Central memory CD8-positive, alpha-beta T cell (primary cell): ENCODE data around the gene HADHA.
"Not testable (repeated sequence)": the region's sequence is repeated elsewhere in the genome, so short reads cannot be mapped to it uniquely, and the experiment has no call there.

Experiments
- ATAC-seq: fragments of 150-1000 bp; cut with Tn5 transposase; replicated peaks from 2 replicates; pipeline ENCODE4 v1.10.0; 2022; ENCODE audit warnings: mild to moderate bottlenecking, moderate FRiP score, moderate number of reproducible peaks; ENCODE audit not compliant: poor library complexity, severe bottlenecking; ENCODE audit errors: extremely low read depth
- DNase-seq, 2 donors: peaks; one replicate each; pipeline ENCODE4 v3.0.0; 2021; ENCODE audit warnings: low spot score in 2 of 2
- H3K27ac Mint-ChIP-seq: one replicate; pipeline ENCODE4 v1.8.0; 2022; ENCODE audit warnings: low read depth, mild to moderate bottlenecking, moderate library complexity, mixed read lengths
- H3K27me3 Mint-ChIP-seq: one replicate; pipeline ENCODE4 v1.8.0; 2022; ENCODE audit warnings: mixed read lengths
- H3K36me3 Mint-ChIP-seq: one replicate; pipeline ENCODE4 v1.8.0; 2022; ENCODE audit warnings: mild to moderate bottlenecking, moderate library complexity, mixed read lengths; ENCODE audit not compliant: insufficient read depth
- H3K4me1 Mint-ChIP-seq: one replicate; pipeline ENCODE4 v1.8.0; 2022; ENCODE audit warnings: mixed read lengths
- H3K4me3 Mint-ChIP-seq: one replicate; pipeline ENCODE4 v1.8.0; 2022; ENCODE audit warnings: mild to moderate bottlenecking, moderate library complexity, mixed read lengths
- H3K9me3 Mint-ChIP-seq: one replicate; pipeline ENCODE4 v1.8.0; 2022; ENCODE audit warnings: mixed read lengths

Gene HADHA

GRCh38 chr2:26175466-26176278 is 68.8 kb downstream of the HADHA start:
- no peak for DNase-seq
- Mint-ChIP-seq H3K4me1 (peaks cover 31% of the 10 kb centered on the region), H3K4me3 (no peak overlapping the region), H3K9me3 (no peaks in the 10 kb centered on the region), H3K27me3 (peaks cover 71% of the 10 kb centered on the region), H3K36me3 (peaks cover 8% of the 10 kb centered on the region), H3K27ac (no peak overlapping the region)
- ATAC-seq, result no peak

GRCh38 chr2:26174691-26175465 is 69.6 kb downstream of the HADHA start:
- Mint-ChIP-seq H3K4me1 (peaks cover 25% of the 10 kb centered on the region), H3K9me3 (no peaks in the 10 kb centered on the region), H3K27ac (no peak overlapping the region), H3K27me3 (peaks cover 63% of the 10 kb centered on the region), H3K4me3 (peak overlapping the region; percentile 69), H3K36me3 (peaks cover 4% of the 10 kb centered on the region)
- ATAC-seq (peak; percentile 14), DNase-seq (no peak)

GRCh38 chr2:26173776-26174482 is 70.5 kb downstream of the HADHA start:
- ATAC-seq, result no peak
- DNase-seq, result no peak
- Mint-ChIP-seq H3K4me1 (peaks cover 19% of the 10 kb centered on the region), H3K4me3 (peak overlapping the region; percentile 69), H3K27me3 (peaks cover 53% of the 10 kb centered on the region), H3K9me3 (no peaks in the 10 kb centered on the region), H3K36me3 (peaks cover 4% of the 10 kb centered on the region), H3K27ac (no peak overlapping the region)

- H3K4me1 Mint-ChIP-seq, result peaks cover 19% of the 10 kb centered on the region
- ATAC-seq, result no peak
- no peak for DNase-seq
- peaks cover 52% of the 10 kb centered on the region for H3K27me3 Mint-ChIP-seq
- H3K4me3 Mint-ChIP-seq, result peak within 1 kb of the TSS; percentile 83
- no peaks in the 10 kb centered on the region for H3K9me3 Mint-ChIP-seq
- H3K36me3 Mint-ChIP-seq, result peaks cover 4% of the 10 kb centered on the region
- H3K27ac Mint-ChIP-seq, result peak within 1 kb of the TSS; percentile 85
These were observed 71.3 kb downstream of the HADHA start, which contains the start of gene GAREM2 for GRCh38 chr2:26172871-26173775. TSS of gene GAREM2 (plus strand) at chr2:26173088. CDS start at chr2:26173221, 133 bp downstream.

GRCh38 chr2:26172189-26172870 is 72.1 kb downstream of the HADHA start:
- peak overlapping the region; percentile 85 for H3K27ac Mint-ChIP-seq

GRCh38 chr2:26170795-26171194 is 73.6 kb downstream of the HADHA start:
- no peaks in the 10 kb centered on the region for H3K9me3 Mint-ChIP-seq
- no peak for DNase-seq
- peaks cover 38% of the 10 kb centered on the region for H3K27me3 Mint-ChIP-seq
- H3K36me3 Mint-ChIP-seq, result peaks cover 4% of the 10 kb centered on the region
- peaks cover 19% of the 10 kb centered on the region for H3K4me1 Mint-ChIP-seq
- peak overlapping the region; percentile 83 for H3K4me3 Mint-ChIP-seq
- ATAC-seq, result no peak
- H3K27ac Mint-ChIP-seq, result no peak overlapping the region

More at GRCh38 chr2:26172189-26172870, 72.1 kb downstream of the HADHA start:
- Mint-ChIP-seq H3K36me3 (peaks cover 4% of the 10 kb centered on the region), H3K27me3 (peaks cover 52% of the 10 kb centered on the region), H3K4me1 (peaks cover 19% of the 10 kb centered on the region), H3K9me3 (no peaks in the 10 kb centered on the region), H3K4me3 (peak overlapping the region; percentile 83)
- ATAC-seq (no peak), DNase-seq (no peak)

GRCh38 chr2:26169681-26170414 is 74.6 kb downstream of the HADHA start:
- DNase-seq, result no peak
- Mint-ChIP-seq H3K4me1 (peaks cover 19% of the 10 kb centered on the region), H3K9me3 (no peaks in the 10 kb centered on the region), H3K27ac (no peak overlapping the region), H3K27me3 (peaks cover 29% of the 10 kb centered on the region), H3K4me3 (no peak overlapping the region), H3K36me3 (peaks cover 4% of the 10 kb centered on the region)
- ATAC-seq, result no peak

- Mint-ChIP-seq H3K27me3 (peaks cover 23% of the 10 kb centered on the region), H3K4me3 (no peak overlapping the region), H3K36me3 (peaks cover 3% of the 10 kb centered on the region), H3K27ac (no peak overlapping the region), H3K9me3 (no peaks in the 10 kb centered on the region), H3K4me1 (peaks cover 14% of the 10 kb centered on the region)
- DNase-seq (no peak), ATAC-seq (no peak)
These were observed 75.2 kb downstream of the HADHA start for GRCh38 chr2:26169226-26169625.

- no peak for DNase-seq
- peaks cover 12% of the 10 kb centered on the region for H3K4me1 Mint-ChIP-seq
- H3K27me3 Mint-ChIP-seq, result peaks cover 19% of the 10 kb centered on the region
- H3K9me3 Mint-ChIP-seq, result no peaks in the 10 kb centered on the region
- ATAC-seq, result no peak
- no peak overlapping the region for H3K4me3 Mint-ChIP-seq
- peaks cover 3% of the 10 kb centered on the region for H3K36me3 Mint-ChIP-seq
- no peak overlapping the region for H3K27ac Mint-ChIP-seq
These were observed 75.6 kb downstream of the HADHA start for GRCh38 chr2:26168785-26169184.

- DNase-seq, H3K9me3 Mint-ChIP-seq, ATAC-seq, H3K27me3 Mint-ChIP-seq, H3K36me3 Mint-ChIP-seq, H3K4me1 Mint-ChIP-seq, H3K4me3 Mint-ChIP-seq, H3K27ac Mint-ChIP-seq: not testable (repeated sequence)
These were observed 77.9 kb downstream of the HADHA start for GRCh38 chr2:26166541-26166940.

GRCh38 chr2:26165403-26165802 is 79.0 kb downstream of the HADHA start:
- Mint-ChIP-seq H3K9me3 (no peaks in the 10 kb centered on the region), H3K27me3 (peaks cover 2% of the 10 kb centered on the region), H3K4me3 (no peak overlapping the region), H3K36me3 (no peaks in the 10 kb centered on the region), H3K4me1 (no peaks in the 10 kb centered on the region), H3K27ac (no peak overlapping the region)
- DNase-seq (no peak), ATAC-seq (no peak)
